CD4-positive, alpha-beta T cell (primary cell): ENCODE data around the gene SGO1. TPM values are rescaled to one million over a fixed set of nuclear protein-coding genes. Genes with fewer than 3 reads are reported as not detected.
"Not testable (repeated sequence)": the region's sequence is repeated elsewhere in the genome, so short reads cannot be mapped to it uniquely, and the experiment has no call there.

ENCODE experiments used
- ATAC-seq: fragments of 200-7000 bp; cut with Tn5 transposase; one replicate; pipeline ENCODE4 v1.10.0; 2022; ENCODE audit warnings: mild to moderate bottlenecking; ENCODE audit not compliant: poor library complexity
- CTCF ChIA-PET: fragments of 350-600 bp; sonication (Branson Sonifier 250); formaldehyde crosslinking; loops from one replicate; lab custom pipeline; 2021; ENCODE audit warnings: antibody characterized with exemption, inconsistent platforms; lab: Charles Lee
- POLR2A ChIA-PET: fragments of 350-600 bp; sonication (Branson Sonifier 250); formaldehyde crosslinking; loops from one replicate; lab custom pipeline; 2021; ENCODE audit warnings: antibody characterized with exemption, inconsistent platforms; lab: Charles Lee
- DNase-seq, 14 experiments: peaks; one replicate each; pipeline ENCODE4 v3.0.0-alpha.2; 2013 to 2020; ENCODE audit warnings: mixed read lengths in 2 of 14
- H3K27ac ChIP-seq, 2 donors: one replicate each; pipeline versions ENCODE4 v1.5.1 to v1.7.0; 2013; ENCODE audit warnings: low read length in 2 of 2, low read depth in 1 of 2, mild to moderate bottlenecking in 1 of 2
- H3K27me3 ChIP-seq, 2 experiments: 1 replicate in 1 of 2; 2 replicates in 1 of 2; pipeline versions ENCODE4 v1.6.1 to v1.7.0; 2013; ENCODE audit warnings: low read length in 2 of 2, control low read depth in 1 of 2, mild to moderate bottlenecking in 1 of 2, moderate library complexity in 1 of 2; ENCODE audit not compliant: insufficient read depth in 2 of 2, control insufficient read depth in 1 of 2
- H3K36me3 ChIP-seq: one replicate; pipeline ENCODE4 v1.6.1; 2013; ENCODE audit warnings: low read length, control low read depth; ENCODE audit not compliant: insufficient read depth
- H3K4me1 ChIP-seq: one replicate; pipeline ENCODE4 v1.6.1; 2013; ENCODE audit warnings: low read length, control low read depth; ENCODE audit not compliant: insufficient read depth
- H3K4me3 ChIP-seq: one replicate; pipeline ENCODE4 v1.5.1; 2013; ENCODE audit warnings: mild to moderate bottlenecking, low read length, moderate library complexity
- H3K9me3 ChIP-seq, 2 experiments: 1 replicate in 1 of 2; 2 replicates in 1 of 2; pipeline versions ENCODE4 v1.6.1 to v1.7.0; 2013; ENCODE audit warnings: low read length in 2 of 2, mild to moderate bottlenecking in 2 of 2, control low read depth in 1 of 2, moderate library complexity in 1 of 2; ENCODE audit not compliant: control insufficient read depth in 1 of 2, insufficient read depth in 1 of 2
- H3K27ac Mint-ChIP-seq: one replicate; pipeline ENCODE4 v1.8.0; 2020; ENCODE audit warnings: mixed read lengths
- H3K27me3 Mint-ChIP-seq: one replicate; pipeline ENCODE4 v1.8.0; 2021; ENCODE audit warnings: mixed read lengths
- H3K36me3 Mint-ChIP-seq: one replicate; pipeline ENCODE4 v1.8.0; 2021; ENCODE audit warnings: low read depth, mixed read lengths
- H3K4me1 Mint-ChIP-seq: one replicate; pipeline ENCODE4 v1.8.0; 2021; ENCODE audit warnings: low read depth, mixed read lengths
- H3K4me3 Mint-ChIP-seq: one replicate; pipeline ENCODE4 v1.8.0; 2020; ENCODE audit warnings: mild to moderate bottlenecking, mixed read lengths
- H3K9me3 Mint-ChIP-seq: one replicate; pipeline ENCODE4 v1.8.0; 2020; ENCODE audit warnings: mixed read lengths
- intact Hi-C, 2 experiments: fragments of 100-400 bp; cut with DNase I in 1 of 2; cut with micrococcal nuclease in 1 of 2; formaldehyde crosslinking; loops; one replicate each; pipeline versions ENCODE4 v1.15.1 to v1.9.0; 2023 to 2025; cut with DNase I, micrococcal nuclease
- total RNA-seq, 174 experiments: library from RNA in 2 of 174; stranded (reverse) in 2 of 174; gene quantifications; one replicate each; pipeline ENCODE4 v1.2.3 and lab custom pipeline; 2021 to 2026
- TF ChIP-seq, protein P1 (sequence below): fragments of 200-600 bp; IDR thresholded peaks from one replicate; pipeline ENCODE4 v1.8.0; 2022; ENCODE audit warnings: antibody characterized with exemption, mild to moderate bottlenecking

The SGO1 gene
- total RNA-seq, 2 experiments from 2014 or later: not detected

DNA sequence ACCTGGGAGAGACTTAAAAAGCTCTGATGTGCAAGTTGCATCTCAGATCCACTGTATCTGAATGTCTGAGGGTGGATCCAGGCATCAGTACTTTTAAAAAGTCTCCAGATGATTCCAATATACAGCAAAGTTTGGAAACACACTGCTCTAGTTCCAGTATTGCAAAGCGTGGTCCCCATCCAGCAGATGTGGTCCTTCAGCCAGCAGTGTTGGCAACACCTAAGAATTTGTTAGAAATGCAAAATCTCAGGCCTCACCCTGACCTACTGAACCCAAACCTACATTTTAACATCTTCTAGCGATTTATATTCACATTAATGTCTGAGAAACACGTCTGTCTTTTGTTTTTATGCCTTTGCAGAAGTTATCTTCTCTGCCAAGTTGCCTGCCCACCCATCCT lies 32.2 kb upstream of the SGO1 start:
- Histone ChIP-seq H3K4me1 (no peaks in the 10 kb centered on the region), H3K27ac (no peak overlapping the region), H3K36me3 (no peaks in the 10 kb centered on the region), H3K27me3 (no peaks in the 10 kb centered on the region), H3K4me3 (no peak overlapping the region), H3K9me3 (no peaks in the 10 kb centered on the region)
- CTCF ChIA-PET: no interaction called here
- TF ChIP-seq, protein P1, sequence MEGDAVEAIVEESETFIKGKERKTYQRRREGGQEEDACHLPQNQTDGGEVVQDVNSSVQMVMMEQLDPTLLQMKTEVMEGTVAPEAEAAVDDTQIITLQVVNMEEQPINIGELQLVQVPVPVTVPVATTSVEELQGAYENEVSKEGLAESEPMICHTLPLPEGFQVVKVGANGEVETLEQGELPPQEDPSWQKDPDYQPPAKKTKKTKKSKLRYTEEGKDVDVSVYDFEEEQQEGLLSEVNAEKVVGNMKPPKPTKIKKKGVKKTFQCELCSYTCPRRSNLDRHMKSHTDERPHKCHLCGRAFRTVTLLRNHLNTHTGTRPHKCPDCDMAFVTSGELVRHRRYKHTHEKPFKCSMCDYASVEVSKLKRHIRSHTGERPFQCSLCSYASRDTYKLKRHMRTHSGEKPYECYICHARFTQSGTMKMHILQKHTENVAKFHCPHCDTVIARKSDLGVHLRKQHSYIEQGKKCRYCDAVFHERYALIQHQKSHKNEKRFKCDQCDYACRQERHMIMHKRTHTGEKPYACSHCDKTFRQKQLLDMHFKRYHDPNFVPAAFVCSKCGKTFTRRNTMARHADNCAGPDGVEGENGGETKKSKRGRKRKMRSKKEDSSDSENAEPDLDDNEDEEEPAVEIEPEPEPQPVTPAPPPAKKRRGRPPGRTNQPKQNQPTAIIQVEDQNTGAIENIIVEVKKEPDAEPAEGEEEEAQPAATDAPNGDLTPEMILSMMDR: no peak
- no peaks in the 10 kb centered on the region for H3K36me3 Mint-ChIP-seq
- no peak for DNase-seq
- H3K4me3 Mint-ChIP-seq: no peak overlapping the region
- no peak for ATAC-seq
- intact Hi-C loops: no loop called here
- H3K9me3 Mint-ChIP-seq: no peaks in the 10 kb centered on the region
- H3K4me1 Mint-ChIP-seq: no peaks in the 10 kb centered on the region
- POLR2A ChIA-PET: no interaction called here
- H3K27ac Mint-ChIP-seq: no peak overlapping the region
- no peaks in the 10 kb centered on the region for H3K27me3 Mint-ChIP-seq

DNA sequence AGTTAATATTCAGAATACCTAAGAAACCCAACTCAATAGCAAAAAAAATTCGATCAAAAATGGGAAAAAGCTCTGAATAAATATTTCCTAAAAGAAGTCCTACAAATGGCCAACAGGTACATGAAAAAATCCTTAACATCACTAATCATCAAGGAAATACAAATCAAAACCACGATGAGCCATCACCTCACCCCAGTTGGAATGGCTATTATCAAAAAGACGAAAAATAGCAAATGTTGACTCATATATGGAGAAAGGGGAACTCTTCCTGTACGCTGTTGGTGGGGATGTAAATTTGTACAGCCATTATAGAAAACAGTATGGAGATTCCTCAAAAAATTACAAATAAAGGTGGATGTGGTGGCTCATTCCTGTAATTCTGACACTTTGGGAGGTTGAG lies 29.6 kb upstream of the SGO1 start:
- POLR2A ChIA-PET: no interaction called here
- no peaks in the 10 kb centered on the region for H3K27me3 ChIP-seq
- H3K27ac ChIP-seq: no peak overlapping the region
- CTCF ChIA-PET: no interaction called here
- no peaks in the 10 kb centered on the region for H3K36me3 ChIP-seq
- Mint-ChIP-seq H3K9me3 (no peaks in the 10 kb centered on the region), H3K36me3 (no peaks in the 10 kb centered on the region), H3K27me3 (no peaks in the 10 kb centered on the region), H3K27ac (no peak overlapping the region), H3K4me3 (no peak overlapping the region), H3K4me1 (no peaks in the 10 kb centered on the region)
- ATAC-seq (no peak), DNase-seq (no peak)
- no peaks in the 10 kb centered on the region for H3K9me3 ChIP-seq
- H3K4me1 ChIP-seq: no peaks in the 10 kb centered on the region
- TF ChIP-seq, protein P1: no peak
- no peak overlapping the region for H3K4me3 ChIP-seq
- intact Hi-C loops: no loop called here

DNA sequence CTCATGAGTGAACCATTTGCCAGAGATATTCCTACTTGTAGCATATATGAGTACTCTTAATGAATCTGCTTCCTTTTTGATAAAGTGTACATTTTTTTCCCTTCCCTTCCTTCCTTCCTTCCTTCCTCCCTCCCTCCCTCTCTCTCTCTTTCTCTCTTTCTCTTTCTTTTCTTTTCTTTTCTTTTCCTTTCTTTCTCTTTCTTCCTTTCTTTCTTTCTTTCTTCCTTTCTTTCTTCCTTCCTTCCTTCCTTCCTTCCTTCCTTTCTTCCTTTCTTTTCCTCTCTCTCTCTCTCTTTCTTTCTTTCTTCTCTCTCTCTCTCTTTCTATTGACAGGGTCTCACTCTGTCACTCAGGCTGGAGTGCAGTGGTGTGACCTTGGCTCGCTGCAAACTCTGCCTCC lies 27.5 kb upstream of the SGO1 start:
- H3K27me3 ChIP-seq, H3K36me3 ChIP-seq, H3K4me1 ChIP-seq, H3K36me3 Mint-ChIP-seq, H3K27ac Mint-ChIP-seq, H3K4me1 Mint-ChIP-seq, H3K9me3 ChIP-seq, ATAC-seq, CTCF ChIA-PET, H3K27me3 Mint-ChIP-seq, H3K4me3 Mint-ChIP-seq, H3K27ac ChIP-seq, POLR2A ChIA-PET, intact Hi-C loops, DNase-seq, H3K9me3 Mint-ChIP-seq, H3K4me3 ChIP-seq: not testable (repeated sequence)

DNA sequence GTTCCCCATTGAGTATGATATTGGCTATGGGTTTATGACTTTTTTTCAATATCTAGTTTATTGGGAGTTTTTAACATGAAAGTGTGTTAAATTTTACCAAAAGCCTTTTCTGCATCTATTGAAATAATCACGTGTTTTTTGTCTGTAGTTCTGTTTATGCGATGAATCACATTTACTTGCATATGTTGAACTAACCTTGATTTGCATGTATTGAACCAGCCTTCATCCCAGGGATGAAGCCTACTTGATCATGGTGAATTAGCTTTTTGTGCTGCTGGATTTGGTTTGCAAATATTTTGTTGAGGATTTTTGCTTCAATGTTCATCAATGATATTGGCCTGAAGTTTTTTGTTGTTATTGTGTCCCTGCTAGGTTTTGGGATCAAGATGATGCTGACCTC lies 21.9 kb upstream of the SGO1 start:
- POLR2A ChIA-PET, H3K4me1 Mint-ChIP-seq, H3K27me3 Mint-ChIP-seq, H3K36me3 ChIP-seq, H3K4me1 ChIP-seq, ATAC-seq, H3K9me3 ChIP-seq, H3K27ac Mint-ChIP-seq, intact Hi-C loops, DNase-seq, H3K27ac ChIP-seq, H3K4me3 Mint-ChIP-seq, H3K4me3 ChIP-seq, H3K27me3 ChIP-seq, H3K36me3 Mint-ChIP-seq: not testable (repeated sequence)
- CTCF ChIA-PET: interaction anchor here (1.8 kb wide), 1 partner anchor 20 kb away, joined by 4 read pairs; no protein-coding TSS in a partner anchor
- peaks cover 11% of the 10 kb centered on the region for H3K9me3 Mint-ChIP-seq

DNA sequence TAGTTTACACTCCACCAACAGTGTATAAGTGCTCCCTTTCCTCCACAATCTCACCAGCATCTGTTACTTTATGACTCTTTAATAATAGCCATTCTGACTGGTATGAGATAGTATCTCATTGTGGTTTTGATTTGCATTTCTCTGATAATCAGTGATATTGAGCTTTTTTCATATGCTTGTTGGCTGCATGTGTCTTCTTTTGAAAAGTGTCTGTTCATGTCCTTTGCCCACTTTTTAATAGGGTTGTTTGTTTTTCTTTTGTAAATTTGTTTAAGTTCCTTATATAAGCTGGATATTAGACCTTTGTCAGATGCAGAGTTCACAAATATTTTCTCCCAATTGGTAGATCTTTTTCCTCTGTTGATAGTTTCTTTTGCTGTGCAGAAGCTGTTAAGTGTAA lies 19.9 kb upstream of the SGO1 start:
- CTCF ChIA-PET: interaction anchor here (0.6 to 1.8 kb wide), 2 partner anchors 22 to 79 kb away, joined by 4 read pairs; no protein-coding TSS in a partner anchor

More for the DNA sequence above, 19.9 kb upstream of the SGO1 start:
- H3K4me3 Mint-ChIP-seq, H3K36me3 Mint-ChIP-seq, H3K27ac ChIP-seq, H3K27ac Mint-ChIP-seq, H3K36me3 ChIP-seq, H3K4me1 ChIP-seq, H3K9me3 ChIP-seq, intact Hi-C loops, DNase-seq, H3K4me3 ChIP-seq, H3K4me1 Mint-ChIP-seq, H3K27me3 ChIP-seq, H3K27me3 Mint-ChIP-seq, POLR2A ChIA-PET, ATAC-seq: not testable (repeated sequence)
- H3K9me3 Mint-ChIP-seq: peaks cover 11% of the 10 kb centered on the region
